NAMALWA (cell line): Measurements from ENCODE around the gene PLA2G4A.

Source experiments
- DNase-seq: peaks from one replicate; pipeline ENCODE4 v3.0.0-alpha.2; 2015; ENCODE audit warnings: low spot score

The PLA2G4A gene

DNA sequence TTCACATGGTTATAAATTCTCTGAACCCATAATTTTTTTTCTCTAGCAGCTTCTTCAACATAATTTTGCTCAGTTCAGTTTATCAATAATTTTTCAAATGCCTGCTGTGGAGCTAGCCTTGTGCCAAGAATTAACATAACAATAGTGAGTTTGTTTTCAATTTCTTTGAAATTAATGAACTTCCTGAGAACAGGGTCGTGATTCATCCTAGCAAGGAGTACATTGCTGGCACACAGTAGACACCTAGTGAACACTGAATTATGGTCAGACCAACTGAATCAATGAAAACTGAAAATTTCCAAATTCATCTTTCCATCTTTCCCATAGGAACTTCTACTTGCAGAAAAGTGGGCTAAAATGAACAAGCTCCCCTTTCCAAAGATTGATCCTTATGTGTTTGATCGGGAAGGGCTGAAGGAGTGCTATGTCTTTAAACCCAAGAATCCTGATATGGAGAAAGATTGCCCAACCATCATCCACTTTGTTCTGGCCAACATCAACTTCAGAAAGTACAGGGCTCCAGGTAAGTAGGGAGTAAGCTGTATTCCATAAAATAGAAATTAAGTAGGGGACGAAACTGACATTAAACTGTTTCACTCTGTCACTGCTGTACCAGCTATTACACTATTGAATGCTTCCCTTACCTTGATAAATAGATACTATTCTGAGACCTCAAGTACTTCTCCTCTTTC lies 148.7 kb downstream of the PLA2G4A start:
- no peak for DNase-seq

DNA sequence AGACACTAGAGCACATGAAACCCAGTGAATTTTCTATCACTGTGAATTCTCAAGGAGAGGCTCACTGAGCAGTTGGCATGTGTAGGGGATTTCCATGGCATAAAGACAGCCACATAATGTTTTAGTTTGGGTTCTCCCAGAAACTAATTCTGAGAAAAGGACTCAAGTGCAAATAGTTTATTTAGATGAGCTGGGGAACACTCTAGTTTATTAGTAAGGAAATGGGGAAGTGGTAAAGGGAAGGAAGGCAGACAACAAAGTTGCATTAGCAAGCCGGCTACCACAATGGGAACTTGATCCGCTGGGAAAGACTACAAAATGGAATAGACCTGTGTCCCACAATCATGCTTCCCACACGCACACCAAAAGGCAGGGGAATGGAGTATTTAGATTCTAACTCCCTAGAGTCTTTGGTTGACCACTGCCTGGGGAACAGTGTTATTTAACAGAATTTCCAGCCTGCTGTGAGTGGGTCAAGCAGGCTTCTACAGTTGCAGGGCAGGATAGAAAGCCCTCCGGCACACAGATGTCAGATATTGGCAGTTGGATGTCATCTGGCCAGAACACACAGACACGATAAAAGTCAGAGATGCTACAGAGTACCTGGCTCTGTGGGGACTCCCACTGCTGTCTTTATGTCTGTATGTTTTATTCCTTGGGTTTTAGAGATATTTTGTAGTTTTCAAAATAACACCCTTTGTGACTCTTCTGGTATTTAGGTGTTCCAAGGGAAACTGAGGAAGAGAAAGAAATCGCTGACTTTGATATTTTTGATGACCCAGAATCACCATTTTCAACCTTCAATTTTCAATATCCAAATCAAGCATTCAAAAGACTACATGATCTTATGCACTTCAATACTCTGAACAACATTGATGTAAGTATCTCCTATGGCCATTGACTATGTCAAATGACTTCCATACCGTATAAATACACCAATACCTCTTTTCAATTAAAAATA lies 150.1 kb downstream of the PLA2G4A start:
- no peak for DNase-seq

DNA sequence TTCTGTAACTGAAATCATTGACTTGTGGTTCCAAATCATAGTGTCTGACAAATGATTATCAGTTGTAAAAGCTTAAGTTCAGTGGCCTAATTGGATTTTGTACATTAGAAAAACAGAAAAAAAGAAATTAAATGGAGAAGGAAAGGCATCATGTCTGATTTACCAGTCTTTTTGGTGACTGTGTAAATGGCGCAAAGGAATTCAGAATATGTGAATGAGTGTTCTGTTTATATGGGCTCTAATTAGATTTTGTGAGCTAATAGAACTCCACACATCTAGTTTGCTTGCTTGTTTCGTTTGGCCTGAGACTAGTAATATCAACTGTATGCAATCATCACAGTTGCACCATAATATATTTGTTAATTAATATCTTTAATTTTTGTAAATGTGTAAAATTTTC lies 151.7 kb downstream of the PLA2G4A start:
- DNase-seq = no peak

- no peak for DNase-seq
Observed at GRCh38 chr1:186982116-186982515, 153.4 kb downstream of the PLA2G4A start.

- no peak for DNase-seq
Observed at GRCh38 chr1:186983327-186983726, 154.6 kb downstream of the PLA2G4A start.

GRCh38 chr1:186984959-186985358 lies 156.2 kb downstream of the PLA2G4A start:
- DNase-seq = no peak

GRCh38 chr1:186985889-186986491 lies 157.2 kb downstream of the PLA2G4A start:
- peak; percentile 68 for DNase-seq

- DNase-seq = no peak
Observed at GRCh38 chr1:186987065-186987464, 158.3 kb downstream of the PLA2G4A start.

DNA sequence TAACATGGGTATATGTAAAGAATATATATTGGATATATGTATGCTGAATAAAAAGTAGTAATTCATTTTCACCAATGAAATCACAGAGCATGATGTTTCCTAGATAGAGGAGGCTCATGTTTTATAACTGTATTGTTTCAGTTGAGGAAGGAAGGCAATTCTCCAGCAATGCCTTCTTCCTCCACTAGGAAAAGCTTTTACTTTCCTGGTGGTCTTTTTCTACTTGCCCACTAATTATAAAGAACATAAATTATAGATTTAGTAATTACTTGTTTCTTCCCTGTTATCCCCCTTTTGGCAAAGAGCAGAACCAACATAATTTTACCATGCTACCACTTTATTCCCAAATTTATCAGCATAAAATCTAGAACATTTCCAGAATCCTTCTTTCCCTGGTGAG lies 159.0 kb downstream of the PLA2G4A start:
- DNase-seq = no peak

- DNase-seq = no peak
Observed at GRCh38 chr1:186993996-186994395, 165.2 kb downstream of the PLA2G4A start.

- DNase-seq = no peak
Observed at GRCh38 chr1:186994897-186995296, 166.1 kb downstream of the PLA2G4A start.

DNA sequence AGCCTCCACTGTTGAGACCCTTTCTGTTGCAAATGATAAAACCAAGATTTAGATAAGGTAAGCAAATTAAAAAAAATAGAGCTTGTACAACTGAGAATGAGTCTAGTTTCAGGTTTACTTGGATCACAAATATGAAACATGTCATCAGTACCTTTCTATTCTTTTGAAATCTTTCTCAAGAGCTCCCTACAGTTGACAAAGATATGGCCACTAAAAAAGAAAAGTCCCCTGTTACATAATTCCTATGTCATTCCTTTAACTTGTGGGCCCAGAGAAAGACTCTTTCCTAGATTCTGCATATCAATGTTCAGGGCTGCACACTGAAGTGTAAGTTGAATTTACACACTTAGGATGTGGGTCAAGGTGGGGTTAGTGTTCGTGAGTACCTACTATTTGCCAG lies 168.1 kb downstream of the PLA2G4A start:
- DNase-seq = no peak

GRCh38 chr1:186997877-186998276 lies 169.1 kb downstream of the PLA2G4A start:
- DNase-seq = no peak

GRCh38 chr1:186999506-186999905 lies 170.8 kb downstream of the PLA2G4A start:
- DNase-seq = no peak

DNA sequence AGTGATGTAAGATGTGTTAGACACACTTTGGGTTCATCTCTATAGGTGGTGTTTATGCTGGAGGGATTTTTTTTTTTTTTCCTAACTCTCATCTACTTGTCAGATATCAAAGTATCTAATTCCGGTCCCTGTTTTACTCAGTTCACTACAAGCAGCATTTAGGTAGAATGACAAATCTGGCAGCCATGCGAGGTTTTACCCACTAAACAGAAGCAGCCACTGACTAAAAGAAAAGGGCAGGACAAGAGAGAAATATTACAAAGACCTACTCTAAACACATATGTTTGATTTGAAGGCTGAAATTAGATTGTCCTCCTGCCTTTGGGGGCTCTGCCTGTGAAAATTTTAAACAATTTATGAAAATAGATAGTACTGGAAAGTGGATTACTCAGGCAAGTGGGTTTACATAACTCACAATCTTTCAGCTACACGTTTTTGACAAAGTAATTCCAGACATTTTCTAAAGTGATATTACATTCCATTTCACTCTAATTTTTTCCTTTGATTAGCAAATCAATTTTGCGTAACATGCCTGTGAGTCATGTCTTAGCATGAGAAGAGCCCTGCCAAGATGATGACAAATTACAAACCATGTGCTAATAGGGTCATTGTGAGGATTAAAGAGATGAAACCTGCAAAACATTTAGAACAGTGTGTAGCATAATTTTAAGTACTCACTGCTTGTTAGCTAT lies 172.6 kb downstream of the PLA2G4A start:
- DNase-seq = no peak

DNA sequence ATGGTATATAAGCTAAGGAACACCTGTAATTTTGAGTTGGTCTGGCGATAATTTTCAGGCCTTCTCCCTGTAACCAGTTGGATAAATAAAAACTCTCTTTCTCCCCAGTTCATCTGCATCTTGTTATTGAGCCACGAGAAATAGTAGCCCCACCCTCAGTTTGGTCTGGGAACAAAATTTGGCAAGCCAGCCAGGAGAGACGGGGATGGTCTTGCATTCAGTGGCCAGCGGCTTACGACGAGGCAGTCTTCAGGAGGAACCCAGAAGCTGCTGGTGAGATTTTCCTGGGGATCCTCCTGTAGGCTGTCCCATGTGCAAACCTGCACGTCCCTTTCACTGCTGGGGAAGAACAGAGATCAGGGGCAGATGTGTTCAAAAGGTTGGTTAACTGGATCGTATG lies 174.6 kb downstream of the PLA2G4A start:
- no peak for DNase-seq

GRCh38 chr1:187006896-187007295 lies 178.1 kb downstream of the PLA2G4A start:
- DNase-seq = no peak

DNA sequence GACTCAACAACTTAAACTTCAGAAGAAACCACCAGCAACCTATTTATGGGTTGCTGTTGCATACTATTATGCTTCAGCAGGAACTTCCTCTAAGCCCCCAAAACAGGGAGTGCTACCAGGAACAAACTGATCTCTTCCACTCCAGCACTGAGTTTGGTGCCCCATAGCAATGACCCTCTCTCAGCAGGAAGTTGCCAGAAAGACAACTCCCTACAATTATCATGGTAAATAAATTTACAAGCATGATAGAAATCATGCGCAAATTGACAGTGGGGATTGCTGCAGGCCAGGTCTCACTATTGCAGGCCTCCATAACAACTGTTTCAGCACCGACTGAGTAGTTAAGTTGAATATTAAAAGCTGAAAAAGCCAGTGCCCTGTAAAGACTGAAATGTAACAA lies 180.6 kb downstream of the PLA2G4A start:
- DNase-seq = no peak

- no peak for DNase-seq
Observed at GRCh38 chr1:187010571-187011309, 182.0 kb downstream of the PLA2G4A start.

DNA sequence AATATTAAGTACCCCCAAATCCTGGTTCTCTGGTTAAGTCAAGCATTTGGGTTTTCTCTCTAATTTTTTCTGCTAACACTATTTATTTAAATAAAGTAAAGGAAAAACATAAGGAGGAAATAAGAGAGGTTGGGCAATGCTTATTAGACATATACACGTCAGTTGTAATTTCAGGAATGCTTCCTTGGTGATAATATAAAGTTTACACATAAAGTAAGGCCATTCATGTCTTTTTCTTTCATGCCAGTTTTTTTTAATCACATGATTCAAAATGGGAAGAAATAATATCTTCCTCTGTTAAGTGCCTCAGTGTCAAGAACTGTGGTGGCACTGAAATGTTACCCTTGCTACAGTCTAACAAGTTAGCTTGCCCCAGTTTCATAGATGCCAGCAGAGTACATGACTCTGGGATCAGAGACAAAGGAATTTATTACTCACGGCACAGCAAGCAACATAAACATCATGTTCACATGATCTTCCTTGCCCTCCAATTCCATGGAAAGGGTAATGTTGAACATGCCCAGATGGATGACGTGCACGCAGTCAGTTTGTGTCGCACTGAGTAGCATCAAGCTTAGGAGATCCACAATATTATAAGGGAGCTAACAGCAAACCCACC lies 184.9 kb downstream of the PLA2G4A start:
- no peak for DNase-seq

DNA sequence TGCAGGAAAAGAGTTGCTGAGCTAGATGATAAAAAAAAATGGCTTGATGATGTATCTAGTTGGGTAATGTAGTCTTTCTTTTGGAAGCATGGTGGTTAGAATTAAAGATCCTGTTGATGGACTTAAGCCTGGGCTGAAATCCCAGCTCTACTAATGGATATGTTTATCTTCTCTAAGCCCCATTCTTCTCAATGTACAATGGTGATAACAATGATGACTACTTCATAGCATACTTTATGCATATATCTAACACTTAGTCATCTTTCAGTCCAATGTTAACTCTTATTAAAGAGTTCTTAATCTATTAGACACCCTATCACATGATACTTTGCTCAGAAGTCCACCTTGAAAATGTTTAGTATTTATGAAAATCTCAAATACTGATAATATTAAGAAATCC lies 189.5 kb downstream of the PLA2G4A start:
- DNase-seq = no peak
